GM23338 (cell line): Measurements from ENCODE around the gene CHRNA4. TPM values are rescaled to one million over a fixed set of nuclear protein-coding genes. Genes with fewer than 3 reads are reported as not detected.

ENCODE experiments used
- ATAC-seq: fragments of 200-7000 bp; cut with Tn5 transposase; 3 replicates; pipeline ENCODE4 v1.9.1; 2020
- DNase-seq: peaks from one replicate; pipeline ENCODE4 v3.0.0-alpha.2; 2015; ENCODE audit warnings: low spot score
- H2AFZ ChIP-seq: fragments of 200-600 bp; sonication (generic); 2 replicates; pipeline ENCODE4 v1.8.0; 2016; ENCODE audit warnings: antibody characterized with exemption, mild to moderate bottlenecking, moderate library complexity
- H3F3A ChIP-seq: fragments of 200-600 bp; sonication (generic); replicated peaks from 2 replicates; pipeline ENCODE4 v1.8.0; 2017; ENCODE audit warnings: antibody characterized with exemption, mixed run types, low read depth
- H3K27ac ChIP-seq: fragments of 200-600 bp; sonication (generic); 2 replicates; pipeline ENCODE4 v1.6.1; 2016; ENCODE audit warnings: low read depth
- H3K27me3 ChIP-seq: fragments of 200-600 bp; sonication (generic); 2 replicates; pipeline ENCODE4 v1.8.0; 2016; ENCODE audit warnings: mild to moderate bottlenecking, mixed run types, moderate library complexity; ENCODE audit not compliant: insufficient read depth
- H3K36me3 ChIP-seq: fragments of 200-600 bp; sonication (generic); 2 replicates; pipeline ENCODE4 v1.8.0; 2016; ENCODE audit warnings: mild to moderate bottlenecking; ENCODE audit not compliant: insufficient read depth
- H3K4me1 ChIP-seq: fragments of 200-600 bp; sonication (generic); 2 replicates; pipeline ENCODE4 v1.8.0; 2016; ENCODE audit warnings: mild to moderate bottlenecking, moderate library complexity; ENCODE audit not compliant: insufficient read depth
- H3K4me2 ChIP-seq: fragments of 200-600 bp; sonication (generic); 2 replicates; pipeline ENCODE4 v1.7.1; 2017; ENCODE audit warnings: mixed run types
- H3K4me3 ChIP-seq: fragments of 200-600 bp; sonication (generic); 2 replicates; pipeline ENCODE4 v1.6.1; 2016; ENCODE audit warnings: mixed run types
- H3K79me2 ChIP-seq: fragments of 200-600 bp; sonication (generic); replicated peaks from 2 replicates; pipeline ENCODE4 v1.8.0; 2017; ENCODE audit warnings: mild to moderate bottlenecking; ENCODE audit not compliant: insufficient read depth
- H3K9me2 ChIP-seq: fragments of 200-600 bp; sonication (generic); 2 replicates; pipeline ENCODE4 v1.8.0; 2017; ENCODE audit not compliant: insufficient read depth
- H4K20me1 ChIP-seq: fragments of 200-600 bp; sonication (generic); replicated peaks from 2 replicates; pipeline ENCODE4 v1.8.0; 2017; ENCODE audit warnings: mild to moderate bottlenecking; ENCODE audit not compliant: insufficient read depth
- H3K27ac Mint-ChIP-seq: 2 replicates; pipeline ENCODE4 v1.8.0; 2020; ENCODE audit warnings: inconsistent platforms, mild to moderate bottlenecking, moderate library complexity, mixed read lengths
- H3K27me3 Mint-ChIP-seq: 3 replicates; pipeline ENCODE4 v1.8.0; 2022; ENCODE audit warnings: low read depth, mild to moderate bottlenecking, moderate library complexity, mixed read lengths, inconsistent platforms; ENCODE audit not compliant: insufficient read depth, poor library complexity
- H3K36me3 Mint-ChIP-seq: 3 replicates; pipeline ENCODE4 v1.8.0; 2021; ENCODE audit warnings: low read depth, mild to moderate bottlenecking, inconsistent platforms, moderate library complexity, mixed read lengths
- H3K4me1 Mint-ChIP-seq: 3 replicates; pipeline ENCODE4 v1.8.0; 2020; ENCODE audit warnings: mild to moderate bottlenecking, inconsistent platforms, mixed read lengths
- H3K4me3 Mint-ChIP-seq: 3 replicates; pipeline ENCODE4 v1.8.0; 2021; ENCODE audit warnings: moderate library complexity, mild to moderate bottlenecking, inconsistent platforms, mixed read lengths
- H3K9me3 Mint-ChIP-seq: 3 replicates; pipeline ENCODE4 v1.8.0; 2020; ENCODE audit warnings: moderate library complexity, mild to moderate bottlenecking, inconsistent platforms, mixed read lengths
- CREB1 ChIP-seq: fragments of 250-450 bp; sonication (Bioruptor Pico); IDR thresholded peaks from 2 replicates; pipeline ENCODE4 v1.5.0; 2020; ENCODE audit warnings: low read depth, mild to moderate bottlenecking, moderate library complexity
- EZH2 ChIP-seq: fragments of 200-600 bp; sonication (generic); IDR thresholded peaks from one replicate; pipeline ENCODE4 v1.8.0; 2017; ENCODE audit warnings: antibody characterized with exemption, mild to moderate bottlenecking, low read depth; ENCODE audit not compliant: unreplicated experiment
- EZH2phosphoT487 ChIP-seq: fragments of 200-600 bp; sonication (generic); IDR thresholded peaks from one replicate; pipeline ENCODE4 v1.8.1; 2018; ENCODE audit warnings: antibody characterized with exemption; ENCODE audit not compliant: unreplicated experiment
- JUNB ChIP-seq: IDR thresholded peaks from one replicate; pipeline ENCODE4 v1.6.1; 2016; ENCODE audit warnings: antibody characterized with exemption; ENCODE audit not compliant: unreplicated experiment
- NANOG ChIP-seq: IDR thresholded peaks from 2 replicates; pipeline ENCODE4 v1.6.1; 2016; ENCODE audit warnings: antibody characterized with exemption, borderline replicate concordance
- POLR2AphosphoS5 ChIP-seq: IDR thresholded peaks from 2 replicates; pipeline ENCODE4 v1.6.1; 2016; ENCODE audit warnings: antibody characterized with exemption, low read depth
- STAT1 ChIP-seq: IDR thresholded peaks from one replicate; pipeline ENCODE4 v1.6.1; 2016; ENCODE audit warnings: antibody characterized with exemption; ENCODE audit not compliant: unreplicated experiment
- ZNF114 ChIP-seq: fragments of 250-450 bp; sonication (Bioruptor Pico); IDR thresholded peaks from 2 replicates; pipeline ENCODE4 v1.5.0; 2020; ENCODE audit warnings: mild to moderate bottlenecking, moderate library complexity
- ZNF331 ChIP-seq: fragments of 250-450 bp; sonication (Bioruptor Pico); IDR thresholded peaks from 2 replicates; pipeline ENCODE4 v1.5.0; 2020; ENCODE audit warnings: low read depth, mild to moderate bottlenecking, moderate library complexity
- polyA plus RNA-seq: library from polyadenylated mRNA; unstranded; fragments of >200 nt; fragmentation: Nextera tagmentation; extraction: Ambion mirVana; gene quantifications from 2 replicates; pipeline ENCODE4 v1.2.1, GENCODE V29; 2016
- total RNA-seq: library from RNA; depleted of rRNA; stranded (reverse); fragments of >200 nt; shearing (Covaris generic); gene quantifications from 2 replicates; pipeline ENCODE4 v1.2.3, GENCODE V29; 2014
- TF ChIP-seq, protein P1 (sequence below): IDR thresholded peaks from 2 replicates; pipeline ENCODE4 v1.6.1; 2016; ENCODE audit warnings: antibody characterized with exemption
- TF ChIP-seq, protein P2 (sequence below): IDR thresholded peaks from one replicate; pipeline ENCODE4 v1.6.1; 2018; ENCODE audit warnings: antibody characterized with exemption; ENCODE audit not compliant: unreplicated experiment
- TF ChIP-seq, protein P3 (sequence below), 2 experiments: fragments of 200-600 bp in 1 of 2; sonication (generic) in 1 of 2; conservative IDR thresholded peaks; 2 replicates each; pipeline versions ENCODE4 v1.5.1 to v1.6.1; 2016 to 2017; ENCODE audit warnings: antibody characterized with exemption in 2 of 2, low read depth in 2 of 2, mild to moderate bottlenecking in 2 of 2, moderate library complexity in 1 of 2

Gene CHRNA4
- total and polyA plus RNA-seq, 2 experiments from 2014 or later, result 2.7 to 3.9 TPM

DNA sequence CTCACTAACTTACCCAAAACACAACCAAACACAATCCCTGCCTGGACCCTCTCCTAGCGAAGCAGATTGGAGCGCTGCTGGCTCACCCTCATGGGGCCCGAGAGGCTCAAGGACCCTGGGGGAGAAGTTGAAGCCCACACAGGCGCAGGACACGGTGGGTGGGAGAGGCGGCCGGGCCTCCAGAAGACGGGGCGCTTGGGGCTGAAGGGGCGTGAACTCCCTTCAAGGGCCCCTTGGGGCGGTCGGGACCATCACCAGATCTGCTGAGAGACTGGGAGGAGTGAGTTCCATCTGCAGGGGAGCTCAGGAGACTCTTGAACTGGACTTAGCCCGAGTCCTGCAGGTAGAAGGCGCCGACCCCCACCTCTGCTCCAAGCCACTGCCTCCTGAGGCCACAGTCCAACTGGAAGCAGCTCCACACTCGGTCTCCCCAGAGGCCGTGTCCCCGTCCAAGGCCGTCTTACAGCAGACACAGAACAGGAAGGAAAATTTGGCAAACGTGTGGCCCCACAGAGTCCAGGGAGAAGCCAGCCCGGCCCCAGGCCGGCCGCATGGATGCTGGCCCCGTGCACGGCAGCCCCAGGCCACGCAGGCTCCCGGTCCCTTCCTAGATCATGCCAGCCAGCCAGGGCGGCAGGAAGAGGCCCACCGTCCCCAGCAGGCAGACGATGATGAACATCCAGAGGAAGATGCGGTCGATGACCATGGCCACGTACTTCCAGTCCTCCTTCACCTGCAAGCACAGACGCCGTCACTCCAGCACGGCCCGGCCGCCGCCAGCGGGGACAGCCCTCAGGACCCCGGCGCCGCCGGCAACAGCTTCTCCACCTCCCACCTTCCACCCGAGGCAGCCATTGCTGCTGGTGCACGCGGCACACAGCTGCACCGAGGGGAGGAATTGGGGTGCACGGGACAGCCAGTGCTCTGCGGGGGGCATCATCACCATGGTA, 14.7 kb downstream of the CHRNA4 start (continued):
- TF ChIP-seq CREB1 (CRISPR knock-in tag) (no peak), EZH2phosphoT487 (no peak), ZNF331 (CRISPR knock-in tag) (no peak), EZH2 (no peak)
- TF ChIP-seq, protein P1, sequence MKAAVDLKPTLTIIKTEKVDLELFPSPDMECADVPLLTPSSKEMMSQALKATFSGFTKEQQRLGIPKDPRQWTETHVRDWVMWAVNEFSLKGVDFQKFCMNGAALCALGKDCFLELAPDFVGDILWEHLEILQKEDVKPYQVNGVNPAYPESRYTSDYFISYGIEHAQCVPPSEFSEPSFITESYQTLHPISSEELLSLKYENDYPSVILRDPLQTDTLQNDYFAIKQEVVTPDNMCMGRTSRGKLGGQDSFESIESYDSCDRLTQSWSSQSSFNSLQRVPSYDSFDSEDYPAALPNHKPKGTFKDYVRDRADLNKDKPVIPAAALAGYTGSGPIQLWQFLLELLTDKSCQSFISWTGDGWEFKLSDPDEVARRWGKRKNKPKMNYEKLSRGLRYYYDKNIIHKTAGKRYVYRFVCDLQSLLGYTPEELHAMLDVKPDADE, result no peak
- TF ChIP-seq, protein P2, sequence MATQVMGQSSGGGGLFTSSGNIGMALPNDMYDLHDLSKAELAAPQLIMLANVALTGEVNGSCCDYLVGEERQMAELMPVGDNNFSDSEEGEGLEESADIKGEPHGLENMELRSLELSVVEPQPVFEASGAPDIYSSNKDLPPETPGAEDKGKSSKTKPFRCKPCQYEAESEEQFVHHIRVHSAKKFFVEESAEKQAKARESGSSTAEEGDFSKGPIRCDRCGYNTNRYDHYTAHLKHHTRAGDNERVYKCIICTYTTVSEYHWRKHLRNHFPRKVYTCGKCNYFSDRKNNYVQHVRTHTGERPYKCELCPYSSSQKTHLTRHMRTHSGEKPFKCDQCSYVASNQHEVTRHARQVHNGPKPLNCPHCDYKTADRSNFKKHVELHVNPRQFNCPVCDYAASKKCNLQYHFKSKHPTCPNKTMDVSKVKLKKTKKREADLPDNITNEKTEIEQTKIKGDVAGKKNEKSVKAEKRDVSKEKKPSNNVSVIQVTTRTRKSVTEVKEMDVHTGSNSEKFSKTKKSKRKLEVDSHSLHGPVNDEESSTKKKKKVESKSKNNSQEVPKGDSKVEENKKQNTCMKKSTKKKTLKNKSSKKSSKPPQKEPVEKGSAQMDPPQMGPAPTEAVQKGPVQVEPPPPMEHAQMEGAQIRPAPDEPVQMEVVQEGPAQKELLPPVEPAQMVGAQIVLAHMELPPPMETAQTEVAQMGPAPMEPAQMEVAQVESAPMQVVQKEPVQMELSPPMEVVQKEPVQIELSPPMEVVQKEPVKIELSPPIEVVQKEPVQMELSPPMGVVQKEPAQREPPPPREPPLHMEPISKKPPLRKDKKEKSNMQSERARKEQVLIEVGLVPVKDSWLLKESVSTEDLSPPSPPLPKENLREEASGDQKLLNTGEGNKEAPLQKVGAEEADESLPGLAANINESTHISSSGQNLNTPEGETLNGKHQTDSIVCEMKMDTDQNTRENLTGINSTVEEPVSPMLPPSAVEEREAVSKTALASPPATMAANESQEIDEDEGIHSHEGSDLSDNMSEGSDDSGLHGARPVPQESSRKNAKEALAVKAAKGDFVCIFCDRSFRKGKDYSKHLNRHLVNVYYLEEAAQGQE, result no peak

DNA sequence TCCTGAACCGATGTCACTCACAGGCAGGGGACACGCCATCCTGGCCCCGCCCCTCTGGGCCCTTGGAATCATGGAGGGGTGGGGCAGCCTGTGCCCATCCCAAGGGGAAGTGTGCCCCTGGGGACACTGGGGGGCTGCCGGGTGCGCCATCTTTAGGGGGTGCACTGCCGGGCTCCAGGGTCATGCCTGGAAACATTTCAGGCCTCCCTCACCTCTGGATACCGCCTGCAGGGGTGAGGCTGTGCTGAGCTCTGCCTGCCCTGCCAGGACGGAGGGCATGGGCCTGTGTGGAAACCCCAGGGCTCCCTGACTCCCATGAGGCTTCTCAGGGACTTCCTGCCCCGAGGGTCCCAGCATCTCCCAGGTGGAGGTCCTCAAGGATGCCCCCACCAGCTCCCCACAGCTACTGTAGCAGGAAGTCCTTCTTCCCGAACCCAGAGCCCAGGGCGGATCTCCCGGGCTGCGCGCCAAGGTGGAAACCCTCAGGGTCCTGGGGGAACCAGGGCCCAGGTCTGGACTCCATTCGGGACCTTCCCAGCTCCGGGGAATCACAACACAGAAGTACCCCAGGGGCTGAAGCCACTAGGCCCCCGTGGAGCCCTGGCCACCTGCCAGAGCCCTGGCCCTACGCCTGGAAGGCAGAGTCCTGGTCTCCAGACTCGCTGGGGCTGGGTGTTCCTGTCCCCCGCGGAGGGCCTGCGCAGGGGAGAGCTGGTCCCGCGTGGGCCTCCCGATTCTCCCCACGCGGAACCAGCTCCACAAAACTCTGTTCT, 15.6 kb downstream of the CHRNA4 start:
- Histone ChIP-seq H3K9me2 (no peaks in the 10 kb centered on the region), H3K4me3 (no peak overlapping the region), H3K4me2 (no peak overlapping the region), H2AFZ (no peak overlapping the region), H4K20me1 (no peaks in the 10 kb centered on the region), H3K36me3 (no peaks in the 10 kb centered on the region), H3K27ac (no peak overlapping the region), H3F3A (no peaks in the 10 kb centered on the region), H3K79me2 (no peaks in the 10 kb centered on the region), H3K4me1 (no peaks in the 10 kb centered on the region), H3K27me3 (no peaks in the 10 kb centered on the region)
- Mint-ChIP-seq H3K4me1 (peaks cover 4% of the 10 kb centered on the region; the same call in 1 of the 3 replicates), H3K36me3 (peaks cover 4% of the 10 kb centered on the region), H3K27ac (no peak overlapping the region), H3K4me3 (no peak overlapping the region; the same call in 2 of the 3 replicates), H3K27me3 (peaks cover 5% of the 10 kb centered on the region), H3K9me3 (peaks cover 5% of the 10 kb centered on the region)
- no peak for DNase-seq
- ATAC-seq, result no peak
- TF ChIP-seq, protein P1, result no peak
- no peak for TF ChIP-seq CREB1 (CRISPR knock-in tag)
- TF ChIP-seq STAT1, result no peak
- TF ChIP-seq, protein P2, result no peak
- TF ChIP-seq EZH2, result no peak
- TF ChIP-seq JUNB, result no peak
- no peak for TF ChIP-seq ZNF331 (CRISPR knock-in tag)
- TF ChIP-seq POLR2AphosphoS5, result no peak
- no peak for TF ChIP-seq ZNF114 (CRISPR knock-in tag)
- TF ChIP-seq NANOG, result no peak
- TF ChIP-seq, protein P3, sequence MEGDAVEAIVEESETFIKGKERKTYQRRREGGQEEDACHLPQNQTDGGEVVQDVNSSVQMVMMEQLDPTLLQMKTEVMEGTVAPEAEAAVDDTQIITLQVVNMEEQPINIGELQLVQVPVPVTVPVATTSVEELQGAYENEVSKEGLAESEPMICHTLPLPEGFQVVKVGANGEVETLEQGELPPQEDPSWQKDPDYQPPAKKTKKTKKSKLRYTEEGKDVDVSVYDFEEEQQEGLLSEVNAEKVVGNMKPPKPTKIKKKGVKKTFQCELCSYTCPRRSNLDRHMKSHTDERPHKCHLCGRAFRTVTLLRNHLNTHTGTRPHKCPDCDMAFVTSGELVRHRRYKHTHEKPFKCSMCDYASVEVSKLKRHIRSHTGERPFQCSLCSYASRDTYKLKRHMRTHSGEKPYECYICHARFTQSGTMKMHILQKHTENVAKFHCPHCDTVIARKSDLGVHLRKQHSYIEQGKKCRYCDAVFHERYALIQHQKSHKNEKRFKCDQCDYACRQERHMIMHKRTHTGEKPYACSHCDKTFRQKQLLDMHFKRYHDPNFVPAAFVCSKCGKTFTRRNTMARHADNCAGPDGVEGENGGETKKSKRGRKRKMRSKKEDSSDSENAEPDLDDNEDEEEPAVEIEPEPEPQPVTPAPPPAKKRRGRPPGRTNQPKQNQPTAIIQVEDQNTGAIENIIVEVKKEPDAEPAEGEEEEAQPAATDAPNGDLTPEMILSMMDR (conservative IDR thresholded peaks at IDR 0.05; ENCODE audit: low read depth in 2 of 2), result no peak
